SU-DHL-6 (cell line): Measurements from ENCODE around the gene AGPAT3.

ENCODE experiments used
- H2AFZ ChIP-seq: fragments of 200-600 bp; sonication (generic); 2 replicates; pipeline ENCODE4 v1.6.1; 2014; ENCODE audit warnings: low read depth, mild to moderate bottlenecking, moderate library complexity, mixed read lengths, antibody characterized with exemption, low read length; ENCODE audit not compliant: severe bottlenecking
- H3F3A ChIP-seq: fragments of 200-600 bp; shearing (Covaris generic); 2 replicates; pipeline ENCODE4 v1.6.0; 2016; ENCODE audit warnings: antibody characterized with exemption, mild to moderate bottlenecking; ENCODE audit not compliant: insufficient read depth
- H3K27ac ChIP-seq: fragments of 200-600 bp; sonication (generic); 2 replicates; pipeline ENCODE4 v1.5.1; 2016; ENCODE audit warnings: low read depth, mild to moderate bottlenecking, low read length, moderate library complexity, mixed read lengths
- H3K27me3 ChIP-seq: fragments of 200-600 bp; sonication (generic), shearing (Covaris generic); 2 replicates; pipeline ENCODE4 v1.6.0; 2014; ENCODE audit warnings: mild to moderate bottlenecking, low read length
- H3K36me3 ChIP-seq: fragments of 200-600 bp; sonication (generic); 2 replicates; pipeline ENCODE4 v1.6.1; 2014; ENCODE audit warnings: mild to moderate bottlenecking, low read length, mixed read lengths
- H3K4me2 ChIP-seq: fragments of 300-600, 200-600 bp; shearing (Covaris generic), sonication (generic); 2 replicates; pipeline ENCODE4 v1.6.0; 2014; ENCODE audit warnings: low read length, low read depth, mild to moderate bottlenecking; ENCODE audit not compliant: poor library complexity, severe bottlenecking
- H3K4me3 ChIP-seq: fragments of 200-600 bp; sonication (generic); 2 replicates; pipeline ENCODE4 v1.5.1; 2014; ENCODE audit warnings: antibody characterized with exemption, low read length, mild to moderate bottlenecking, mixed read lengths; ENCODE audit not compliant: insufficient read depth, poor library complexity, severe bottlenecking
- H3K79me2 ChIP-seq: fragments of 200-600 bp; sonication (generic); 2 replicates; pipeline ENCODE4 v1.6.1; 2014; ENCODE audit warnings: mild to moderate bottlenecking, low read length, moderate library complexity; ENCODE audit not compliant: insufficient read depth
- H3K9ac ChIP-seq: fragments of 200-600 bp; sonication (generic); 2 replicates; pipeline ENCODE4 v1.7.0; 2014; ENCODE audit warnings: mild to moderate bottlenecking, low read length
- H3K9me2 ChIP-seq: fragments of 200-600 bp; sonication (generic); replicated peaks from 2 replicates; pipeline ENCODE4 v1.6.1; 2014; ENCODE audit warnings: low read length; ENCODE audit not compliant: insufficient read depth
- H3K9me3 ChIP-seq: fragments of 200-600 bp; sonication (generic); 2 replicates; pipeline ENCODE4 v1.6.1; 2014; ENCODE audit warnings: low read length, mixed read lengths; ENCODE audit not compliant: insufficient read depth
- H4K20me1 ChIP-seq: fragments of 200-600 bp; sonication (generic); 2 replicates; pipeline ENCODE4 v1.6.1; 2014; ENCODE audit warnings: low read depth, mild to moderate bottlenecking, antibody characterized with exemption, low read length, moderate library complexity, mixed read lengths
- CTCF ChIP-seq: fragments of 200-600 bp; sonication (generic); IDR thresholded peaks from one replicate; pipeline ENCODE4 v1.5.1; 2017; ENCODE audit warnings: antibody characterized with exemption, mild to moderate bottlenecking, low read length, moderate library complexity; ENCODE audit not compliant: insufficient read depth, poor library complexity, severe bottlenecking
- EZH2phosphoT487 ChIP-seq: fragments of 200-600 bp; sonication (generic), shearing (Covaris generic); conservative IDR thresholded peaks from 2 replicates; pipeline ENCODE4 v1.6.1; 2018; ENCODE audit warnings: mild to moderate bottlenecking, antibody characterized with exemption, low read length, moderate library complexity, mixed read lengths

Gene AGPAT3

GRCh38 chr21:43966946-43967512 lies 102.0 kb downstream of the AGPAT3 start:
- Histone ChIP-seq H3K27me3 (no peaks in the 10 kb centered on the region), H3K27ac (no peak overlapping the region), H3K9me2 (no peaks in the 10 kb centered on the region), H2AFZ (no peak overlapping the region), H3K9ac (no peak overlapping the region), H3K4me2 (no peak overlapping the region), H3K36me3 (no peaks in the 10 kb centered on the region), H3F3A (no peaks in the 10 kb centered on the region), H3K79me2 (no peaks in the 10 kb centered on the region), H4K20me1 (no peaks in the 10 kb centered on the region), H3K9me3 (no peaks in the 10 kb centered on the region), H3K4me3 (no peak overlapping the region)
- no peak for TF ChIP-seq EZH2phosphoT487
- no peak for TF ChIP-seq CTCF

- H3K4me3 ChIP-seq = no peak overlapping the region
These were observed 103.0 kb downstream of the AGPAT3 start for GRCh38 chr21:43967981-43968380.

GRCh38 chr21:43968410-43969114 lies 103.5 kb downstream of the AGPAT3 start:
- Histone ChIP-seq H3K9me3 (no peaks in the 10 kb centered on the region), H3K79me2 (no peaks in the 10 kb centered on the region), H3K9me2 (no peaks in the 10 kb centered on the region), H4K20me1 (no peaks in the 10 kb centered on the region), H2AFZ (no peak overlapping the region), H3K9ac (no peak overlapping the region), H3K27me3 (no peaks in the 10 kb centered on the region), H3K36me3 (no peaks in the 10 kb centered on the region), H3K4me2 (no peak overlapping the region), H3F3A (no peaks in the 10 kb centered on the region), H3K27ac (no peak overlapping the region), H3K4me3 (no peak overlapping the region)
- TF ChIP-seq EZH2phosphoT487 = no peak
- no peak for TF ChIP-seq CTCF

More at GRCh38 chr21:43967981-43968380, 103.0 kb downstream of the AGPAT3 start:
- H3K27me3 ChIP-seq = no peaks in the 10 kb centered on the region
- H3K4me2 ChIP-seq = no peak overlapping the region
- H2AFZ ChIP-seq = no peak overlapping the region
- H3F3A ChIP-seq = no peaks in the 10 kb centered on the region
- no peak overlapping the region for H3K9ac ChIP-seq
- no peaks in the 10 kb centered on the region for H3K9me2 ChIP-seq
- H4K20me1 ChIP-seq = no peaks in the 10 kb centered on the region
- H3K36me3 ChIP-seq = no peaks in the 10 kb centered on the region
- TF ChIP-seq CTCF = no peak
- TF ChIP-seq EZH2phosphoT487 = no peak
- no peak overlapping the region for H3K27ac ChIP-seq
- H3K79me2 ChIP-seq = no peaks in the 10 kb centered on the region
- no peaks in the 10 kb centered on the region for H3K9me3 ChIP-seq
